Astrocyte (in vitro differentiated cells and primary cell): ENCODE results near the gene ZNF786.

Source experiments
- EZH2 ChIP-seq: IDR thresholded peaks from 2 replicates; pipeline ENCODE4 v1.6.1; 2012; ENCODE audit warnings: mild to moderate bottlenecking, low read length, inconsistent platforms; ENCODE audit not compliant: insufficient read depth
- TF ChIP-seq, protein P1 (sequence below): IDR thresholded peaks from 2 replicates; pipeline ENCODE4 v1.5.1; 2011; ENCODE audit warnings: low read depth, mild to moderate bottlenecking, inconsistent platforms, low read length, moderate library complexity; ENCODE audit not compliant: insufficient read depth

GRCh38 chr7:149099058-149099457 is 8.5 kb upstream of the ZNF786 start:
- no peak for TF ChIP-seq EZH2
- TF ChIP-seq, protein P1, sequence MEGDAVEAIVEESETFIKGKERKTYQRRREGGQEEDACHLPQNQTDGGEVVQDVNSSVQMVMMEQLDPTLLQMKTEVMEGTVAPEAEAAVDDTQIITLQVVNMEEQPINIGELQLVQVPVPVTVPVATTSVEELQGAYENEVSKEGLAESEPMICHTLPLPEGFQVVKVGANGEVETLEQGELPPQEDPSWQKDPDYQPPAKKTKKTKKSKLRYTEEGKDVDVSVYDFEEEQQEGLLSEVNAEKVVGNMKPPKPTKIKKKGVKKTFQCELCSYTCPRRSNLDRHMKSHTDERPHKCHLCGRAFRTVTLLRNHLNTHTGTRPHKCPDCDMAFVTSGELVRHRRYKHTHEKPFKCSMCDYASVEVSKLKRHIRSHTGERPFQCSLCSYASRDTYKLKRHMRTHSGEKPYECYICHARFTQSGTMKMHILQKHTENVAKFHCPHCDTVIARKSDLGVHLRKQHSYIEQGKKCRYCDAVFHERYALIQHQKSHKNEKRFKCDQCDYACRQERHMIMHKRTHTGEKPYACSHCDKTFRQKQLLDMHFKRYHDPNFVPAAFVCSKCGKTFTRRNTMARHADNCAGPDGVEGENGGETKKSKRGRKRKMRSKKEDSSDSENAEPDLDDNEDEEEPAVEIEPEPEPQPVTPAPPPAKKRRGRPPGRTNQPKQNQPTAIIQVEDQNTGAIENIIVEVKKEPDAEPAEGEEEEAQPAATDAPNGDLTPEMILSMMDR = no peak
